Activated T-cell treated with anti-CD3 and anti-CD28 coated beads for 24 hours (primary cell): ENCODE data around the gene A4GALT.
"Not testable (repeated sequence)": the region's sequence is repeated elsewhere in the genome, so short reads cannot be mapped to it uniquely, and the experiment has no call there.

Experiments
- DNase-seq: peaks from one replicate; pipeline ENCODE4 v3.0.0-alpha.2; 2020; ENCODE audit warnings: low read depth

Gene A4GALT

GRCh38 chr22:42720263-42721044 lies at the start of gene A4GALT:
Gene A4GALT, minus strand, starts transcription at chr22:42720870. Its CDS starts 26,919 bp downstream, at chr22:42693951.
- DNase-seq = no peak

GRCh38 chr22:42770448-42770726 lies 49.7 kb upstream of the A4GALT start:
- DNase-seq = no peak

GRCh38 chr22:42769574-42770447 lies 49.1 kb upstream of the A4GALT start:
- no peak for DNase-seq

- no peak for DNase-seq
These were observed 48.5 kb upstream of the A4GALT start for GRCh38 chr22:42769238-42769573.

- no peak for DNase-seq
These were observed 47.8 kb upstream of the A4GALT start for GRCh38 chr22:42768385-42769035.

GRCh38 chr22:42766860-42767259 lies 46.2 kb upstream of the A4GALT start:
- no peak for DNase-seq

GRCh38 chr22:42764895-42765363 lies 44.3 kb upstream of the A4GALT start:
- DNase-seq = no peak

GRCh38 chr22:42763965-42764480 lies 43.4 kb upstream of the A4GALT start:
- DNase-seq = no peak

- DNase-seq = no peak
These were observed 40.3 kb upstream of the A4GALT start for GRCh38 chr22:42760806-42761565.

GRCh38 chr22:42758931-42759629 lies 38.4 kb upstream of the A4GALT start:
- DNase-seq = no peak

- not testable (repeated sequence) for DNase-seq
These were observed 34.9 kb upstream of the A4GALT start for GRCh38 chr22:42755553-42755952.

- DNase-seq = not testable (repeated sequence)
These were observed 34.5 kb upstream of the A4GALT start for GRCh38 chr22:42755121-42755520.

GRCh38 chr22:42754658-42755057 lies 34.0 kb upstream of the A4GALT start:
- no peak for DNase-seq

- no peak for DNase-seq
These were observed 32.2 kb upstream of the A4GALT start for GRCh38 chr22:42752912-42753311.

GRCh38 chr22:42752230-42752746 lies 31.6 kb upstream of the A4GALT start:
- DNase-seq = no peak

GRCh38 chr22:42750421-42750820 lies 29.8 kb upstream of the A4GALT start:
- not testable (repeated sequence) for DNase-seq

GRCh38 chr22:42747701-42748513 lies 27.2 kb upstream of the A4GALT start:
- no peak for DNase-seq

GRCh38 chr22:42745118-42745517 lies 24.4 kb upstream of the A4GALT start:
- DNase-seq = no peak

GRCh38 chr22:42743501-42743991 lies 22.9 kb upstream of the A4GALT start:
- DNase-seq = no peak

GRCh38 chr22:42742940-42743339 lies 22.3 kb upstream of the A4GALT start:
- no peak for DNase-seq
